Measurements from ENCODE around the gene PAIP2B. TPM values are rescaled to one million over a fixed set of nuclear protein-coding genes. Genes with fewer than 3 reads are reported as not detected.

Gene PAIP2B
- polyA plus RNA-seq, 1 of the 3 experiments (the other 2 are of a cell fraction) = 0.20 TPM

DNA sequence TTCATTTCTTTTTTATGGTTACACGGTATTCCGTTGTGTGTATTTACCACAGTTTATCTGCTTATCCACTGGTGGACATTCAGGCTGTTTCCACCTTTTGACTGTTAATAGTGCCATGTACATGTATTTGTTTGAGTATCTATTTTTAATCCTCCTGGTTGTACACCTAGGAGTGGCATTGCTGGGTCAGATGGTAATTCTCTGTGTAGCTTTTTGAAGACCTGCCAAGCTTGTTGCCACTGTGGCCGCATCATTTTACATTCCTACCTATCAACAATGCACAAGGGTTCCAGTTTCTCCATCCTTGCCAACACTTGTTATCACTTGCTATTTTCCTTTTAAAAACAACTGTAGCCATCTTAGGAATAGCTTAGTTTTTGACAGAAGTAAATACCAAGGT, 83.1 kb downstream of the PAIP2B start:
- Histone ChIP-seq H3K36me3 (replicated peaks in 1 of 2; ENCODE audit: control insufficient read depth in 1 of 2, insufficient read depth in 2 of 2, low read length in 1 of 2) (peaks cover 81 to 82% of the 10 kb centered on the region in 2 experiments), H3K4me1 (ENCODE audit: control insufficient read depth in 1 of 2, insufficient read depth in 2 of 2, low read depth in 1 of 2, low read length in 1 of 2) (no peaks in the 10 kb centered on the region), H3K9me3 (no peaks in the 10 kb centered on the region), H3K9me2 (no peaks in the 10 kb centered on the region), H3K27ac (ENCODE audit: low read depth in 2 of 2, low read length in 1 of 2) (no peak overlapping the region), H2AFZ (ENCODE audit: low read depth) (no peak overlapping the region), H3K9ac (no peak overlapping the region), H3K4me3 (ENCODE audit: low read depth in 2 of 2, low read length in 1 of 2) (no peak overlapping the region), H3F3A (replicated peaks; ENCODE audit: insufficient read depth) (peaks cover 7% of the 10 kb centered on the region), H4K20me1 (ENCODE audit: insufficient read depth) (no peaks in the 10 kb centered on the region), H3K4me2 (no peak overlapping the region), H3K27me3 (ENCODE audit: insufficient read depth) (no peaks in the 10 kb centered on the region), H3K79me2 (ENCODE audit: insufficient read depth) (no peaks in the 10 kb centered on the region)
- TF ChIP-seq POLR2AphosphoS5 (IDR thresholded peaks at IDR 0.05; ENCODE audit: low read depth, low read length) = no peak
- ChIA-PET CTCF (interaction anchor here (1.0 to 8.5 kb wide), 2 partner anchors 13 to 78 kb away, joined by 3 to 42 read pairs; no protein-coding TSS in a partner anchor), POLR2A (no interaction called here)
- WGBS (ENCODE audit: low lambda C conversion rate) = 98% methylated on average over 3 of the region's 3 CpGs
- no peak for DNase-seq

DNA sequence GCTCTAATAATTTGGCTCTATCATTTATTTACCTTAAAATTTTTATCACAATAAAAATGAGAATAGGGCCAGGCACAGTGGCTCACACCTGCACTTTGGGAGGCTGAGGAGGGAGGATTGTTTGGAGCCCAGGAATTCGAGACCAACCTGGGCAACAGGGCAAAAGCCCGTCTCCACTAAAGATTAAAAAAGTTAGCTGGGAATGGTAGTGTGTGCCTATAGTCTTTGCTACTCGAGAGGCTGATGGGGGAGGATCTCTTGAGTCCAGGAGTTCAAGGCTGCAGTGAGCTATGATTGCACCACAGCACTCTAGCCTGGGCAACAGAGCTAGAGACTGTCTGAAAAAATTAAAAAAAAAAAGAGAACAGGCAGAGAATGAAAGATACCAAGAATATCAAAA, 90.7 kb downstream of the PAIP2B start:
- Histone ChIP-seq H2AFZ (ENCODE audit: low read depth) (no peak overlapping the region), H3K27ac (ENCODE audit: low read depth in 2 of 2, low read length in 1 of 2) (no peak overlapping the region), H3K4me2 (no peak overlapping the region), H4K20me1 (ENCODE audit: insufficient read depth) (peaks cover 6% of the 10 kb centered on the region), H3F3A (replicated peaks; ENCODE audit: insufficient read depth) (peaks cover 7% of the 10 kb centered on the region), H3K36me3 (replicated peaks in 1 of 2; ENCODE audit: control insufficient read depth in 1 of 2, insufficient read depth in 2 of 2, low read length in 1 of 2) (peaks cover 63 to 83% of the 10 kb centered on the region in 2 experiments), H3K9me2 (no peaks in the 10 kb centered on the region), H3K9me3 (no peaks in the 10 kb centered on the region), H3K9ac (no peak overlapping the region), H3K79me2 (ENCODE audit: insufficient read depth) (peaks cover 30% of the 10 kb centered on the region), H3K4me3 (ENCODE audit: low read depth in 2 of 2, low read length in 1 of 2) (no peak overlapping the region), H3K4me1 (ENCODE audit: control insufficient read depth in 1 of 2, insufficient read depth in 2 of 2, low read depth in 1 of 2, low read length in 1 of 2) (peaks cover 4 to 7% of the 10 kb centered on the region in 2 experiments; a peak in 2 of 4 replicates), H3K27me3 (ENCODE audit: insufficient read depth) (no peaks in the 10 kb centered on the region)
- TF ChIP-seq, protein P1, sequence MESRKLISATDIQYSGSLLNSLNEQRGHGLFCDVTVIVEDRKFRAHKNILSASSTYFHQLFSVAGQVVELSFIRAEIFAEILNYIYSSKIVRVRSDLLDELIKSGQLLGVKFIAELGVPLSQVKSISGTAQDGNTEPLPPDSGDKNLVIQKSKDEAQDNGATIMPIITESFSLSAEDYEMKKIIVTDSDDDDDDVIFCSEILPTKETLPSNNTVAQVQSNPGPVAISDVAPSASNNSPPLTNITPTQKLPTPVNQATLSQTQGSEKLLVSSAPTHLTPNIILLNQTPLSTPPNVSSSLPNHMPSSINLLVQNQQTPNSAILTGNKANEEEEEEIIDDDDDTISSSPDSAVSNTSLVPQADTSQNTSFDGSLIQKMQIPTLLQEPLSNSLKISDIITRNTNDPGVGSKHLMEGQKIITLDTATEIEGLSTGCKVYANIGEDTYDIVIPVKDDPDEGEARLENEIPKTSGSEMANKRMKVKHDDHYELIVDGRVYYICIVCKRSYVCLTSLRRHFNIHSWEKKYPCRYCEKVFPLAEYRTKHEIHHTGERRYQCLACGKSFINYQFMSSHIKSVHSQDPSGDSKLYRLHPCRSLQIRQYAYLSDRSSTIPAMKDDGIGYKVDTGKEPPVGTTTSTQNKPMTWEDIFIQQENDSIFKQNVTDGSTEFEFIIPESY (IDR thresholded peaks at IDR 0.05; ENCODE audit: borderline replicate concordance, low read depth) = no peak
- POLR2A ChIA-PET = no interaction called here
- CTCF ChIA-PET = no interaction called here
- no peak for DNase-seq
- WGBS (ENCODE audit: low lambda C conversion rate) = 93% methylated on average over 3 of the region's 3 CpGs

DNA sequence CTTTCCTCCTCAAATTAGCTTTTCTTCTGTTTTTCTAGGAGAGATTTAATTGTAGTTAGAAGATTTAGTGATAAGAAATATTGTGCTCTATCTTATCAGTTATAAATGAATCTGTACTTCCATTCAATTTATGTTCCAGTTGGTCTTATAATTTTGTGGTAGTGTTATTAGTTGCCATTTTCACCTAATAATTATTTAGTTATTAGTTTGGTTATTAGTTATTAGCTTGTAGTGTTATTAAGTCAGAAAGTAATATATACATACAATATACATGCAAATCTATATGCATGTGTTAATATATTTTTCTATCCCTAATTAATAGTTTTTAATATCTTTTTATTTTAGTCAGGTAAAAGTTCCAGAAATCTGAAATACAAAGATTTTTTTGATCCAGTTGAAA, 93.3 kb downstream of the PAIP2B start:
- POLR2A ChIA-PET = no interaction called here
- DNase-seq = no peak
- TF ChIP-seq FOXJ3 (CRISPR knock-in tag; IDR thresholded peaks at IDR 0.05) = no peak
- TF ChIP-seq ELF1 (IDR thresholded peaks at IDR 0.05) = no peak
- no peak for TF ChIP-seq MEF2A (IDR thresholded peaks at IDR 0.05; ENCODE audit: borderline replicate concordance, low read depth)
- no peak for TF ChIP-seq RFX5 (IDR thresholded peaks at IDR 0.05; ENCODE audit: low read length)
- no peak for TF ChIP-seq TAF1 (IDR thresholded peaks at IDR 0.05; ENCODE audit: borderline replicate concordance, low read depth, low read length)
- TF ChIP-seq YY1 (IDR thresholded peaks at IDR 0.05; ENCODE audit: low read depth) = no peak
- no peak for TF ChIP-seq NRF1 (IDR thresholded peaks at IDR 0.05; ENCODE audit: low read depth, low read length)
- TF ChIP-seq CHD2 (IDR thresholded peaks at IDR 0.05; ENCODE audit: low read length, partially characterized antibody) = no peak
- no peak for TF ChIP-seq RAD21 (IDR thresholded peaks at IDR 0.05; ENCODE audit: low read length)
- no peak for TF ChIP-seq TCF12 (IDR thresholded peaks at IDR 0.05)
- no peak for TF ChIP-seq GABPA (IDR thresholded peaks at IDR 0.05; ENCODE audit: low read depth)
- TF ChIP-seq, protein P2, sequence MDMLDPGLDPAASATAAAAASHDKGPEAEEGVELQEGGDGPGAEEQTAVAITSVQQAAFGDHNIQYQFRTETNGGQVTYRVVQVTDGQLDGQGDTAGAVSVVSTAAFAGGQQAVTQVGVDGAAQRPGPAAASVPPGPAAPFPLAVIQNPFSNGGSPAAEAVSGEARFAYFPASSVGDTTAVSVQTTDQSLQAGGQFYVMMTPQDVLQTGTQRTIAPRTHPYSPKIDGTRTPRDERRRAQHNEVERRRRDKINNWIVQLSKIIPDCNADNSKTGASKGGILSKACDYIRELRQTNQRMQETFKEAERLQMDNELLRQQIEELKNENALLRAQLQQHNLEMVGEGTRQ (IDR thresholded peaks at IDR 0.05; ENCODE audit: borderline replicate concordance, low read depth, low read length) = no peak
- TF ChIP-seq, protein P3, sequence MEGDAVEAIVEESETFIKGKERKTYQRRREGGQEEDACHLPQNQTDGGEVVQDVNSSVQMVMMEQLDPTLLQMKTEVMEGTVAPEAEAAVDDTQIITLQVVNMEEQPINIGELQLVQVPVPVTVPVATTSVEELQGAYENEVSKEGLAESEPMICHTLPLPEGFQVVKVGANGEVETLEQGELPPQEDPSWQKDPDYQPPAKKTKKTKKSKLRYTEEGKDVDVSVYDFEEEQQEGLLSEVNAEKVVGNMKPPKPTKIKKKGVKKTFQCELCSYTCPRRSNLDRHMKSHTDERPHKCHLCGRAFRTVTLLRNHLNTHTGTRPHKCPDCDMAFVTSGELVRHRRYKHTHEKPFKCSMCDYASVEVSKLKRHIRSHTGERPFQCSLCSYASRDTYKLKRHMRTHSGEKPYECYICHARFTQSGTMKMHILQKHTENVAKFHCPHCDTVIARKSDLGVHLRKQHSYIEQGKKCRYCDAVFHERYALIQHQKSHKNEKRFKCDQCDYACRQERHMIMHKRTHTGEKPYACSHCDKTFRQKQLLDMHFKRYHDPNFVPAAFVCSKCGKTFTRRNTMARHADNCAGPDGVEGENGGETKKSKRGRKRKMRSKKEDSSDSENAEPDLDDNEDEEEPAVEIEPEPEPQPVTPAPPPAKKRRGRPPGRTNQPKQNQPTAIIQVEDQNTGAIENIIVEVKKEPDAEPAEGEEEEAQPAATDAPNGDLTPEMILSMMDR (IDR thresholded peaks at IDR 0.05) = no peak
- TF ChIP-seq, protein P4, sequence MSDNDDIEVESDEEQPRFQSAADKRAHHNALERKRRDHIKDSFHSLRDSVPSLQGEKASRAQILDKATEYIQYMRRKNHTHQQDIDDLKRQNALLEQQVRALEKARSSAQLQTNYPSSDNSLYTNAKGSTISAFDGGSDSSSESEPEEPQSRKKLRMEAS (IDR thresholded peaks at IDR 0.05; ENCODE audit: low read depth) = no peak
- Histone ChIP-seq H3K27me3 (ENCODE audit: insufficient read depth) (no peaks in the 10 kb centered on the region), H3K9ac (no peak overlapping the region), H3K9me2 (no peaks in the 10 kb centered on the region), H3F3A (replicated peaks; ENCODE audit: insufficient read depth) (peaks cover 13% of the 10 kb centered on the region), H3K9me3 (no peaks in the 10 kb centered on the region), H3K4me2 (no peak overlapping the region), H3K4me3 (ENCODE audit: low read depth in 2 of 2, low read length in 1 of 2) (no peak overlapping the region), H3K36me3 (replicated peaks in 1 of 2; ENCODE audit: control insufficient read depth in 1 of 2, insufficient read depth in 2 of 2, low read length in 1 of 2) (peaks cover 41 to 59% of the 10 kb centered on the region in 2 experiments), H3K79me2 (ENCODE audit: insufficient read depth) (peaks cover 44% of the 10 kb centered on the region), H4K20me1 (ENCODE audit: insufficient read depth) (peaks cover 6% of the 10 kb centered on the region), H3K27ac (ENCODE audit: low read depth in 2 of 2, low read length in 1 of 2) (no peak overlapping the region), H2AFZ (ENCODE audit: low read depth) (no peak overlapping the region), H3K4me1 (ENCODE audit: control insufficient read depth in 1 of 2, insufficient read depth in 2 of 2, low read depth in 1 of 2, low read length in 1 of 2) (peaks cover 4 to 11% of the 10 kb centered on the region in 2 experiments; a peak in 2 of 4 replicates)
- CTCF ChIA-PET = interaction anchor here (1.4 kb wide), 1 partner anchor 19 kb away, joined by 3 read pairs; no protein-coding TSS in a partner anchor
